Head of caudate nucleus (tissue), 42 donors: ENCODE data around the gene UBE4B.

Experiments used
- DNase-seq, 42 donors: peaks; one replicate each; pipeline versions ENCODE4 v3.0.0 to v3.0.0-alpha.2; 2020 to 2021; ENCODE audit warnings: mixed read lengths in 7 of 42
- intact Hi-C: fragments of 100-400 bp; cut with DNase I; formaldehyde crosslinking; loops from one replicate; pipeline ENCODE4 v1.15.0; 2022

UBE4B gene

DNA sequence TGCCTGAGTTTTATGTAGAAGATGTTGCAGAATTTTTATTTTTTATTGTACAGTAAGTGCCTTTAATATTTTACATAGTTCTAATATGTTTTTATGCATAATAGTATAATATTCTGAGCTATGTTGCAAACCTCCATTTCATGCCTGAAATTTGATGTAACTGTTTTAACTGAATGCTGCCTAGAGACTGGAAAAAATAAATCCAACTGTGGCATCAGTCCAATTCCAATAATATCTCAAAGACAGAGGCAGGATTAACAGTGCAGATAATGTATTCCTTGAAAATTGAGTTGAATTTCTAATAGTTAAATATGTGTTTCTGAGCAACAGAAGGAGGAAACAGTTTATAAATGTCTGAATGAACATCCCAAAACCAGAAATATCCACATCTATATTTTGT lies 116.5 kb downstream of the UBE4B start:
- intact Hi-C loops = loop anchor here (10.0 kb wide), 1 partner anchor 114 kb away; the partner anchor contains the start of gene UBE4B

GRCh38 chr1:10152709-10153284 lies 120.0 kb downstream of the UBE4B start:
- DNase-seq = peak; percentile 25 to 95 (median 83)

More for the DNA sequence above, 116.5 kb downstream of the UBE4B start:
- DNase-seq = no peak

DNA sequence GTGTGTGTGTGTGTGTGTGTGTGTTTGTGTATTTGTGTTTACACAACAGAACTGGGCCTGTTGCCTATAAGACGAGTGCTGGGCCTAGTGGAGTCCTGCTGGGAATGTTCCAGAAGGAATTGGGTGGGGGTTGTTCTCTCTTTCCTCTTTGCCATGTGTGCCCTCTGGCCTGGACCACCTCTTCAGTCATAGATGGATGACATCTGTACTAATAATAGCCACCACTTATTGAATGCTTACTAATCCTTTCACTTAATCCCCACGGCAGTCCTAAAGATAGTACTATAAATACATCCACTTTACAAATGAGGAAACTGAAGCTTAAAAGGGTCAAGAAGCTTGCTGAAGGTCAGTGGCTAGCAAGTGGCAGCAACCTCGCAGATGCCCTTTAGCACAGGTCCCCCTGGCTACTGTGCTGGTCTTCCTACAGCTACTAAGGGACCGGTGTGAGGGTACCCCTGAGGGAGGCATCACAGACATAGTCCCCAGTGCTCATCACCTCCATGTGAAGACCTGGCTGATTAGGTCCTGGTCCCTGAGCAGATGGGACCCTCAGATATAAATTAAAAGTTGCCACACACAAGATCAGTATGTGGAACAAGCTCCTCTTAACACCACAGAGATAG lies 122.4 kb downstream of the UBE4B start:
- no peak for DNase-seq
- intact Hi-C loops = no loop called here

More at GRCh38 chr1:10152709-10153284, 120.0 kb downstream of the UBE4B start:
- intact Hi-C loops = loop anchor here (5.0 kb wide), 1 partner anchor 210 kb away; the partner anchor contains the start of genes LZIC and NMNAT1

DNA sequence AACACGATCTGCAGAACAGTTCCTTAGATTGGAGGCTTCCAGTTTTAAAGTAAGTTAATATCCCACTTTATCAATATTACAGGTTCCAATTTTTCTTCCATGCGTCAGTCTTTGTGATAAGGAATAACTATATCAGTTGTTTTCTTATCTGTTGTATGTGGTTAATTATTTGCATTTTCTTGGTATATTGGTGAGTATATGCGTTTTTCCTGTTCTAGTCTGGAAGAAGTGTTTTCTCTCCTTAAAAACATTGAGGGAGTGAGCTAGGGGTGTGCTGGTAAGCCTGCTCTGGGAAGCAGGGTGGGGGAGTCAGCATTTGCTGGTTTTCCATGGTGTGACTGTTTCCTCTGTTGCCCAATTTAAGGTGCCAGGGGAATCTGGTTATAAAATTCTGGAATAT lies 127.4 kb downstream of the UBE4B start:
- no peak for DNase-seq
- intact Hi-C loops = no loop called here

DNA sequence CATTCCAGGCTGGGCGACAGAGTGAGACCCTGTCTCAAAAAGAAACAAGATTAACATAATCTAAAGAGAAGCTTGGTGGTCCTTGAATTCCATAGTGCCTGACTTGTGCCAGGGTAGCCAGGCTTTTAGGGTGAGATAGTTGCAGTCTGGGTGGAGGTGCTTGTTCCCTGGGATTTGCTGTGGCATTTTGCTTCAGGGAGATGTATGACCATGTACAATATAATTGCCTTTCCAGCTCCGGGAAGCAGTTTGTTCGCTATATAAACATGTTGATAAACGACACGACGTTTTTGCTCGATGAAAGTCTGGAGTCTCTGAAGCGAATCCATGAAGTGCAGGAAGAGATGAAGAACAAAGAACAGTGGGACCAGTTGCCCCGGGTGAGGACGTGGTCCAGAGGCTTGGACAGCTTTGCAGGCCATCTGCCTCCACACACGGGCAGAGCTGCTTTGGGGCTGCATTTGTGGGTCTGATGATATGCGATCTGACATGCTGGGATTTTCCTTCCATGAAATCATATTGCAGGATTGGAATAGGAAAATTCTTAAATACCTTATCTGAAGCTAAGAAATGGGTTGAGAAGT lies 128.2 kb downstream of the UBE4B start:
- peak in 41 of 42 donors; percentile 38 to 86 (median 67) for DNase-seq
- intact Hi-C loops = no loop called here

DNA sequence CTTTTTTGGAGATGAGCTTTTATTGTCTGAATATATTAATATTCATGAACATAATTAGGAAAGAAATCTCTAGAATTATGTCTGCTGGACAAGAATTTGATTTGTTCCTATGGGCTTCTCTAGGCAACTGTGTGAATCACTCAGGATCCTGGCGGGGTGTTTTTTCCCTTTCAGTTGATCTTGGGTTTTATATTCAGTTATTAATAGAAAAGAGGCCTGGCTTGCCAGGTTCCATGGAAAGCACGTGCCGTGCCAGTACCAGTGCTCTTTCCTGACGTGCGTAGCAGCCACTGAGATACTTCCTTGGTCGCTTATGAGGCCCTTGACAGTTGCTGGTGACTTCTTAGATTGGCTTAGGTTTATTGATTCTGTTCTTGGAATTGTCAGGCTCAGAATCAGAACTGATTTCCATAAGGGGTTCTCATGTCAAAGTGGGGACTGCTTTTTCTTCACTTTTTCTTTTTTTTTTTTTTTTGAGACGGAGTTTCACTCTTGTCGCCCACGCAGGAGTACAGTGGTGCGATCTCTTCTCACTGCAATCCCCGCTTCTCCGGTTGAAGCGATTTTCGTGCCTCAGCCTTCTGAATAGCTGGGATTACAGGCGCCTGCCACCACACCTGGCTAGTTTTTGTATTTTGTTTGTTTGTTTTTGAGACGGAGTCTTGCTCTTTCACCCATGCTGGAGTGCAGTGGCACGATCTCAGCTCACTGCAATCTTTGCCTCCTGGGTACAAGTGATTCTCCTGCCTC lies 129.0 kb downstream of the UBE4B start:
- DNase-seq = peak in 35 of 42 donors; percentile 10 to 75 (median 48)
- intact Hi-C loops = no loop called here

GRCh38 chr1:10168912-10169514 lies 136.3 kb downstream of the UBE4B start:
- intact Hi-C loops = no loop called here

DNA sequence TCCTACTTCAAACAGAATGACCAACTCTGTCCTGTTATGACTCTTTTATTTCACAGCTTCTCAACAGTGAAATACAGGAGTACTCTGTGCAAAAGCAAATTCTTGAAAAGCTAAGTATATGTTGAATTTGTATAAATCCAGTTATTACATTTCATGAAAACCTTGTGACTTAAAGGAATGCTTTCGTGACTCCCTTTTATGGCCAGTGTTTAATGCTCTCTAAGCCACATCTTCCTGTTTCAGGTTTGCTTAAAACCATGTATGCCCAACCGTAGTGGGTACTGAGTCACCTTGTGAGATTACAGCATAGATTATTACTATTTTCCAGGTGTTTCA lies 137.4 kb downstream of the UBE4B start:
- intact Hi-C loops = no loop called here
- no peak for DNase-seq

More at GRCh38 chr1:10168912-10169514, 136.3 kb downstream of the UBE4B start:
- DNase-seq = no peak

- no peak for DNase-seq
- intact Hi-C loops = no loop called here
These were observed 138.5 kb downstream of the UBE4B start for GRCh38 chr1:10171105-10171767.

DNA sequence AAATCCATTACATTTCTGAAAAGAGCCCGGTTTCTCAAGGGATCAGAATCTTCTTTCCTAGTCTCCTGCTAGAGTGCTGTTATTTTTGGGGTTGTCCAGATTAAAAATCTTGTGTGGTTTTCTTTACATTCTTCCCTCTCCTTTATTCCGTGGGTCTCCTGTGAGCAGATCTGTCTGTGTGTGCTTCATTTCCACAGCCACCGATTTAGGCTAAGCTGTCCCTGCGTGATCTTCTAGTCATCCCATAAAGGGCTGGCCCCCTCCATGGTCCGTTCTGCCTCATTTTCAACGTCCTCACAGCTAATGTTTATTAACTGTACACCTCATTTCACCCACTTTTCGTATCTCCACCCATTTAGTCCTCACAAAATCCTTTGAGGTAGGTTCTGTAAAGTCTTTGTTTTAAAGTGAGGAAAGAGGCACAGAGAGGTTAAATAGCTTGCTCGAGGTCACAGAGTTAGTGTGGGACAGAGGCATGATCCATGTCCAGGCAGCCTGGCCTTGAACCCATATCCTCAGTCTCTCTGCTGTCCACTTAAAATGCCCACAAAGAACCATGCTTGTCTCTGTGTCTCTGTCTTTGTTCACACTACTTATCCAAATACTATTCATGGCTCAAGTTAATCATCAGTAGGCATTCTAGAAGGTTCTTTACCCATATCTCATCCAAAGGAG lies 139.4 kb downstream of the UBE4B start:
- intact Hi-C loops = no loop called here
- no peak for DNase-seq

DNA sequence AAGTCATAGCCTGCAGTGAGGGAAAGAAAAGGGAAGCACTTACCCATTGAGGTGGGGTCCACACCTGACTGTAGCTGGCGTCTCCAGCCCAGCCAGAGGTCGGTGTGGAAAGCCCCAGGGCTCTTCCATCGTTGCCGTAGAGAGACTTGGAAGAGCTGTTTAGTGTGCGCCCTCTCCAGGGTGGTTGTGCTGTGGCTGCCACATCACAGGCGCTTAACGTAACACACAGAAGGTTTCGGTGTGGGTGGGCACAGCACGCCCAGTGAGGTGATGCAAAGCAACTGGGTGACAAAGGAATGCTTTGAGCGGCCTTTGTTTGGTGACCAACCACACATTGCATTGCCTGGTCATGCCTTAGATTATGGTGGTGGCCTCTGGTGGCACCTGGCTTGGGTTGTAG lies 140.8 kb downstream of the UBE4B start:
- intact Hi-C loops = no loop called here
- DNase-seq = peak in 17 of 42 donors; percentile 13 to 68 (median 37)

GRCh38 chr1:10177876-10178275 lies 145.1 kb downstream of the UBE4B start:
- intact Hi-C loops = no loop called here
- DNase-seq = no peak

DNA sequence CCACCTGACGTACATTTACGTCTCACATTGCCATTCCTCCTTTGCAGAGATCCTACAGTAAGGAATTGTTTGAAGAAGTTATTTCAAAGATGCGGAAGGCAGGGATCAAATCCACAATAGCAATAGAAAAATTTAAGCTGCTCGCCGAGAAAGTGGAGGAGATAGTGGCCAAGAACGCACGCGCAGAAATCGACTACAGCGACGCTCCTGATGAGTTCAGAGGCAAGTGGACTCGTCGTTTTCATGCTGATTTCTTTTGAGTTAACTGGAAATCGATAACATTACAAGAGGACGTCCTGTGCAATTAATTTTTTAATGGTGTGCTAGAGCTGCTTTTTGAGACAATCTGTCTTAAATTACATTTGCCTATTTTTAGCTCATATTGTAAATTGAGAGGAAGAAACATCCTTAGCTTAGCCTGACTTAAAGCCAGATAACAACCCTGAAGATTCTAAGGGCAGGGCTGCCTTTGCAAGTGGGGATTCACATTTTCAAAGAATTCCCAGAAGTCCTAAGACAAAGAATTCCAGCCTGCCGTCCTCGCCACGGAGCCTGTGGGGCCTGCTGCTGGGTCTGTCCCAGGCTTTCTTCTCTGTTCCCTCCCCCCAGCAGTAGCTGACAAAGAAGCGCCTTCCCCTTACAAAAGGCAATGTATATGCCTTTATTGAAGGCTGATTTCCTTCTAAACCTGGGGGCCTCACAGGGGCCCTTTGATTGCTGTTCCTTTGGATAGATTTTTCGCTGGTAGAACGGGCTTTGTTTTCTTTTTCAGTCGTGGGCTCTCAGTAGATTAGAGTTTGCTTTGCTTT lies 146.0 kb downstream of the UBE4B start:
- DNase-seq = peak in 17 of 42 donors; percentile 13 to 66 (median 28)
- intact Hi-C loops = no loop called here

GRCh38 chr1:10179406-10180091 lies 146.8 kb downstream of the UBE4B start:
- peak; percentile 19 to 76 (median 48) for DNase-seq
- intact Hi-C loops = no loop called here

DNA sequence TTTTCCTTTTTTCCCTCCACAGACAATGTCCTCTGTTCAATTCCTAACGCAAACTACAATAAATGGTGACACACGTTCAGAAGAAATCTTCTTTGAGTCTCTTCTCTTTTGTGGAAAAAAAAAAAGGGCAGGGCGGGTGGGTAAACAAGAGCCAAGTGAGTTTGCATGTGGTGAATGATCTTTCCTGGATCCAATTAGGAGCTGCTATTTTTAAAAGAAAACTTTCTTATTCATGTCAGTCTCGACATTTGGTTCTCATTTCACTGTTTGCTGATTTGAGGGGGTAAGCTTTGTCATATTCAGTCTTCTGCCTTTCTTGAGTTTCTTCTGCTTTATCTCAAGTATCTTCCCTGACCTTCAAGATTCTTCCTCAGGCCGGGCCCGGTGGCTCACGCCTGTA lies 148.4 kb downstream of the UBE4B start:
- no peak for DNase-seq
- intact Hi-C loops = no loop called here

DNA sequence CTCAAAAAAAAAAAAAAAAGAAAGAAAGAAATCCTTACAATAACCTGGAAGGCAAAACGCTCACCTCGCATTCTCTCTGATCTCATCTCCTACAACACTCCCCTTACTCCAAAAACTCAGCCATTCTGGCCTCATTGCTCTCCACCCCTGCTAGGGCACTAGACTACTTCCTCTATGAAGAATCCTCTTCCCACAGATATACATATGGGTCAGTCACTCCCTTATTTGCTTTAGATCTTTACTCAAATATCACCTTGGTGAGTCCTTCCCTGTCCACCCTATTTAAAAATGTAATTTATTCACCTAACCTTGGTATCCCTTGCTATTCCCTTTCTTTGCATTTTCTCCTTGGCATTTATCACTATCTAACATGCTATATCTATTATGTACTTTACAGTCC lies 153.0 kb downstream of the UBE4B start:
- intact Hi-C loops = no loop called here
- DNase-seq = no peak
